Measurements from ENCODE around the gene AZU1. TPM values are rescaled to one million over a fixed set of nuclear protein-coding genes. Genes with fewer than 3 reads are reported as not detected.

The AZU1 gene
- total and polyA plus RNA-seq, 2 experiments from 2014 or later = 1.5 to 5.7 TPM

GRCh38 chr19:805166-805551 lies 22.5 kb upstream of the AZU1 start:
- no peaks in the 10 kb centered on the region for H3K27me3 ChIP-seq
- H3K27ac ChIP-seq = no peak overlapping the region
- peaks cover 58% of the 10 kb centered on the region for H3K36me3 ChIP-seq
- no peaks in the 10 kb centered on the region for H3K9me3 ChIP-seq (ENCODE audit: low read depth)
- DNase-seq (ENCODE audit: low read depth in 1 of 2, low spot score in 1 of 2) = no peak
- H3K4me1 ChIP-seq (ENCODE audit: low read depth) = peaks cover 26% of the 10 kb centered on the region
- TF ChIP-seq CTCF (IDR thresholded peaks at IDR 0.05; ENCODE audit: low read depth, low read length) = no peak
- H3K4me3 ChIP-seq = no peak overlapping the region

DNA sequence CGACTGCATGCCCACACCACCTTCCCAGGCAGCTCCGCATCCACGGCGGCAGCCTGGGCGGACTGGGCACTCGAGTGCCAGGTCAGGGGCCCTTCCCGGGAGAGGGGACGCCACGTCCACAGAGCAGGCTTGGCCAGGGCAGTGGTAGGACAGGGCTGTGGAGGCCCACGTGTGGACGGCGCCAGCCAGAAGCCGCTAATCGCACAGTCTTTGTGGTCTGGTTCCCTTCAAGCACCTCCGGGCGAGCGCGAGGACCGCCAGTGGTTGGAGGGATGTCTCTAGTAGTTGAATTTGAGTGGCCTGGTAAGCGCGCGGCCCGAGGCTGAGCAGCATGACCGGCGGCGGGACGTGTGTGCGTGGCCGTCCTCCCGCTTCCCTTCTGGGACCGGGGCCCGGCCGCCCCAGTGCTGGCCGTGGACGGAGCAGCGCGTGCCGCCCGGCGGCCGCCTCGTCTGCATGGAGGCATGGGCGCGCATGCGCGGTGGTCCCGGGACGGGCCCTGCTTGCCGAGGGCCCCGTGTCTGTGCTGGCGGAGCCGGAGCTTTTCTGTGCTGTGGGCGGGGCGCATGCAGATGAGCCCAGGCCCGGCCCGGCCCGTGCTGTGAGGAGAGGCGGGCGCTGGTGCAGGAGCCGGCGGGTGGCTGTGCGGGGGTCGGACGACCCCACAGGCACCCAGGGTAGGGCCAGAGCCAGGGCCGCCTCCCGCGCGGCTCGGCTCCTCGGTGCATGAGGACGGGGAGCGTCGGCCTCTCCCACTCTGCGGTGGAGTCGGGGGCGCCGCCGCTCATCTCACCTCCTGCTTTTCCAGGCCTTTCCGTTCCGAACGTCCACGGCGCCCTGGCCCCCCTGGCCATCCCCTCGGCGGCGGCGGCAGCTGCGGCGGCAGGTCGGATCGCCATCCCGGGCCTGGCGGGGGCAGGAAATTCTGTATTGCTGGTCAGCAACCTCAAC lies 21.8 kb upstream of the AZU1 start:
- Histone ChIP-seq H3K4me1 (ENCODE audit: low read depth) (peaks cover 20% of the 10 kb centered on the region), H3K4me3 (no peak overlapping the region), H3K27ac (no peak overlapping the region), H3K27me3 (no peaks in the 10 kb centered on the region), H3K36me3 (peaks cover 65% of the 10 kb centered on the region), H3K9me3 (ENCODE audit: low read depth) (no peaks in the 10 kb centered on the region)
- no peak for TF ChIP-seq CTCF (IDR thresholded peaks at IDR 0.05; ENCODE audit: low read depth, low read length)
- DNase-seq (ENCODE audit: low read depth in 1 of 2, low spot score in 1 of 2) = no peak

DNA sequence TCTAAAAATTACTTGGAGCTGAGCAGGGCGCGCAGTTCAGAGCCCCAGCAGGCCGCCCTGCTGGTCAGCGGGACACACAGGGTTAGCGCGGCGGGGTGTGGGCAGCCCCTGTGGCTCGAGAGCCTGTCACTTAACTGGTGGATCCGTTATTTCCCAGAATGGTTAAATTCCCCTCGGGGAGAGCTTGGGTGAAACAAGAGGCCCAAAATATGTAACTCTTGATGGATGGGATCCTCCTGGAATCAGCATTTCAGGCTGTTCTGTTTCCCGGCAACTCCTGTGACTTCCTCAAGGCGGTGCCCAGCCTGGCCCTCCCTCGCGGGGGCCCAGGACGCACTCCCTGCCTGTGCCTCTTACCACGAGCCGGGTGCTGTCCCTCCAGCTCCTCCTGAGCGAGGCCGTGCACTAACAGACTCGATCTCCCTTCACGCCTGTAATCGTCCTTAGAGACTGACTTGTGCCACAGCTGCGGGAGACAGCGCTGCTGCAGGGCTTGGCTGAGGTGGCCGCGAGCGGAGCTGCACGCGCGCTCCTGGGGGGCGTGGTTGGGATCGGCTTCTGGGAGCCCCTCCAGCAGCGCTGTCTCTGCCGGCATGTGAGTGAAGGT lies 20.7 kb upstream of the AZU1 start:
- no peak overlapping the region for H3K27ac ChIP-seq
- H3K9me3 ChIP-seq (ENCODE audit: low read depth) = no peaks in the 10 kb centered on the region
- no peak for DNase-seq (ENCODE audit: low read depth in 1 of 2, low spot score in 1 of 2)
- TF ChIP-seq CTCF (IDR thresholded peaks at IDR 0.05; ENCODE audit: low read depth, low read length) = no peak
- H3K27me3 ChIP-seq = no peaks in the 10 kb centered on the region
- peaks cover 10% of the 10 kb centered on the region for H3K4me1 ChIP-seq (ENCODE audit: low read depth)
- H3K4me3 ChIP-seq = no peak overlapping the region
- H3K36me3 ChIP-seq = peaks cover 76% of the 10 kb centered on the region

- H3K27me3 ChIP-seq = no peaks in the 10 kb centered on the region
- DNase-seq (ENCODE audit: low read depth in 1 of 2, low spot score in 1 of 2) = no peak
- no peak overlapping the region for H3K4me3 ChIP-seq
- peaks cover 78% of the 10 kb centered on the region for H3K36me3 ChIP-seq
- H3K4me1 ChIP-seq (ENCODE audit: low read depth) = peaks cover 2% of the 10 kb centered on the region
- H3K27ac ChIP-seq = no peak overlapping the region
- TF ChIP-seq CTCF (IDR thresholded peaks at IDR 0.05; ENCODE audit: low read depth, low read length) = no peak
- no peaks in the 10 kb centered on the region for H3K9me3 ChIP-seq (ENCODE audit: low read depth)
Observed at GRCh38 chr19:807627-808422, 19.8 kb upstream of the AZU1 start.

- peaks cover 84% of the 10 kb centered on the region for H3K36me3 ChIP-seq
Observed at GRCh38 chr19:808423-808775, 19.2 kb upstream of the AZU1 start.

More at GRCh38 chr19:808423-808775, 19.2 kb upstream of the AZU1 start:
- no peak overlapping the region for H3K27ac ChIP-seq
- no peak for DNase-seq (ENCODE audit: low read depth in 1 of 2, low spot score in 1 of 2)
- H3K4me3 ChIP-seq = no peak overlapping the region
- no peaks in the 10 kb centered on the region for H3K9me3 ChIP-seq (ENCODE audit: low read depth)
- no peaks in the 10 kb centered on the region for H3K27me3 ChIP-seq
- TF ChIP-seq CTCF (IDR thresholded peaks at IDR 0.05; ENCODE audit: low read depth, low read length) = no peak
- no peaks in the 10 kb centered on the region for H3K4me1 ChIP-seq (ENCODE audit: low read depth)
